PC-9 (cell line): Measurements from ENCODE around the gene A1BG.

Experiments
- EZH2 ChIP-seq: fragments of 200-600 bp; sonication (generic); IDR thresholded peaks from 2 replicates; pipeline ENCODE4 v1.8.0; 2017; ENCODE audit warnings: antibody characterized with exemption, low read depth
- TF ChIP-seq, protein P1 (sequence below): fragments of 200-600 bp; sonication (generic); conservative IDR thresholded peaks from 2 replicates; pipeline ENCODE4 v1.6.1; 2017; ENCODE audit warnings: mixed run types, antibody characterized with exemption, mild to moderate bottlenecking, moderate library complexity

DNA sequence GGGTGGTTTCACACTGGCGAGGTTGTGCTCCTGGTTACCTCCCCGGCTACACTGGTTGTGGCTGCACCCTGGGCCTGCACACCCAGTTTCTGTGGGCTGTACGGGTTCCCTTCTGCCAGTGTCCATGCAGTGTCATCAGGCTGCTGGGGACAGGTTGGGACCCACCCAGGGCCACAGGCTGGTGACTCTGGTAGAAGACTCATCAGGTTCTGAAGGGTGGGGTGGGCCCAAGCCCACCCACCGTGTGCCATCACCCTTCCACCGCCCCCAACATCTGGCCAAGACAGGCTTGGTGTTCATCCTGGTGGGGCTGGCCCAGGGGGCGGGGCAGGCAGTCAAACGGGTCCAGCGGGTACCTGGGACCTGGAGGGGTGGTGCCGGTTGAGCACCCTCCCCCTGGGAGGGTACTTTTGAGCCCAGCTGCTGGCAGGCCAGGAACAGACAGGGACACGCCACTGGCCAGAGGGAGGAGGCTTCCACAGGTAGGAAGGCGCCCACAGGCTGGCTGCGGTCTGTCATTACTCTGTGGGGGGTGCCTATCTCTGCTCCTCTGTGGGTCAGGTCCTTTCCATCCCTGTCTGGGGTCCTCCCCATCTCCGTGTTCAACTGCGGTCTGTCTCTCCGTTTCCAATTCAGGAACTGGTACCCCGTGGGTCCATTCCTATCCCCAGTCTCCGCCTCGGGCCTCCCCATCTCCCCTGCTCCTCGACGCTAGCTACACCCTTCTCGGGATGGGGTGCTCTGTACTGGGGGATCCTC, 42.1 kb upstream of the A1BG start, which contains the start of gene RNF225:
- TF ChIP-seq, protein P1, sequence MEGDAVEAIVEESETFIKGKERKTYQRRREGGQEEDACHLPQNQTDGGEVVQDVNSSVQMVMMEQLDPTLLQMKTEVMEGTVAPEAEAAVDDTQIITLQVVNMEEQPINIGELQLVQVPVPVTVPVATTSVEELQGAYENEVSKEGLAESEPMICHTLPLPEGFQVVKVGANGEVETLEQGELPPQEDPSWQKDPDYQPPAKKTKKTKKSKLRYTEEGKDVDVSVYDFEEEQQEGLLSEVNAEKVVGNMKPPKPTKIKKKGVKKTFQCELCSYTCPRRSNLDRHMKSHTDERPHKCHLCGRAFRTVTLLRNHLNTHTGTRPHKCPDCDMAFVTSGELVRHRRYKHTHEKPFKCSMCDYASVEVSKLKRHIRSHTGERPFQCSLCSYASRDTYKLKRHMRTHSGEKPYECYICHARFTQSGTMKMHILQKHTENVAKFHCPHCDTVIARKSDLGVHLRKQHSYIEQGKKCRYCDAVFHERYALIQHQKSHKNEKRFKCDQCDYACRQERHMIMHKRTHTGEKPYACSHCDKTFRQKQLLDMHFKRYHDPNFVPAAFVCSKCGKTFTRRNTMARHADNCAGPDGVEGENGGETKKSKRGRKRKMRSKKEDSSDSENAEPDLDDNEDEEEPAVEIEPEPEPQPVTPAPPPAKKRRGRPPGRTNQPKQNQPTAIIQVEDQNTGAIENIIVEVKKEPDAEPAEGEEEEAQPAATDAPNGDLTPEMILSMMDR: no peak
- no peak for TF ChIP-seq EZH2
